ENCODE measurements around the gene PRDX3. TPM values are rescaled to one million over a fixed set of nuclear protein-coding genes. Genes with fewer than 3 reads are reported as not detected.
A peak's percentile ranks its signal among the peaks of the same experiment; 100 is the strongest.

Gene PRDX3
- total RNA-seq, 2 experiments from 2014 or later: 121 to 122 TPM

DNA sequence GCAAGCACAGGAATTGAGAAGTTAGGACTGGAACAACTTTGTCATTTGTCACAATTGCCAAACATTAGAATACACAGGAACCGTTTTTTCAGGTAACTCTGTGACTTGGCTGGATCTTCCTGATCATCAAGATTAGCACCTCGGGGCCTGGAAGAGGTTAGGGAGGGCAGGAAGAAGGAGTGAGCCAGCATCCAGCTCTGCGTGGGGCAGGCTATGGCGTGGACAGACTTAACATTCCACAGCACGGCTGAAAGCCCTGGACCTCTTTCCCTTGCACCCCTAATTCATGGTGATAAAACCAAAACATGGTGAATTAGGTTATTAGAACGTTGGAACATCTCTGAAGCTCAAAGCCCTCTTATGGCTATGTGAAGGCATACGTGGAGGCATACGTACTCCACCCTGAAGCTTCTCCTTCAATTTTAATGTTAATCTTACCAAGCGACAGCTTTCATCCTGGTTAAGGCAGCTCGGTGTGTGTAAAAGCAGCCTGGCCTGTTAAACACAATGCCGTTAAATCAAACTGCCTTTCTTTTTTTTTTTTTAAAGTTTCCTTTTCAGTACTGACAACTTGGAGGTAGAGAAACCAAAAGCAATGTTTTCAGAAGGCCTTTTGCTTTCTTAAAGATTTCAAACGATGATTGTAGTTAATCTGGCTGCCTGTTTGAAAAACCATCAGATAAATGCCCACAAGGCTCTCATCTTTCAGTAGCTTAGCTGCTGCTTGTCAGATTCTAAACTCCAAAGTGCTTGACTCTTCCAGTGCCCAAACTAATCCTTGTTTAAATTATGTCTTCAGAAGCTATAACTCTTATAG is 33.2 kb upstream of the PRDX3 start:
- Mint-ChIP-seq H3K4me3 (peak overlapping the region; percentile 69), H3K36me3 (ENCODE audit: low read depth) (peaks cover 17% of the 10 kb centered on the region), H3K27ac (peak overlapping the region; percentile 94), H3K4me1 (peaks cover 65% of the 10 kb centered on the region), H3K27me3 (no peaks in the 10 kb centered on the region), H3K9me3 (no peaks in the 10 kb centered on the region)
- POLR2A ChIA-PET: interaction anchor here (0.7 to 1.1 kb wide), 3 partner anchors 59 to 90 kb away, joined by 3 to 10 read pairs (median 3); no protein-coding TSS in a partner anchor
- CTCF ChIA-PET: interaction anchor here (0.7 to 1.9 kb wide), 6 partner anchors 13 to 207 kb away, joined by 3 to 10 read pairs (median 3); no protein-coding TSS in a partner anchor
- peak; percentile 44 for DNase-seq

DNA sequence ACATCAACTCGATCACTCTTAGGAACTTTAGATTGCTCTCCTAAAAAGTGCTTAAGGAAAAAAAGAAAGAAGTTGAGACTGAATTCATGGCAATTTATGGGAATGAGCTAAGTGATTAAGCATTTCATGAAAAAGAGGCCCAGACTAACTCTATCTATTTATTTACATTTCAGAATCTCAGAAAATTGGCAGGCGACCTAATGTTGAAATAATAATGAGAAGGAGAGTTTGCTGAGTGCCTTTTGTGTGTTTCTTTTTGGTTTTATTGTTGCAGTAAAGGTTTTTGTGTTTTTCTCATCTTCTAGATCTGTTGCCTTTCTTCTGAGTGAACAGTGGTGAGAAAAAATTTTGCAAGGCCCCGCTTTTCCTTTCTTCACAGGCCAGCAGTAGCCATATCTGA is 32.6 kb upstream of the PRDX3 start:
- ChIA-PET POLR2A (interaction anchor here (1.1 kb wide), 1 partner anchor 60 kb away, joined by 3 read pairs; no protein-coding TSS in a partner anchor), CTCF (interaction anchor here (0.8 to 2.3 kb wide), 5 partner anchors 12 to 207 kb away, joined by 3 to 10 read pairs (median 4); no protein-coding TSS in a partner anchor)
- H3K27me3 Mint-ChIP-seq: no peaks in the 10 kb centered on the region
- H3K4me1 Mint-ChIP-seq: peaks cover 70% of the 10 kb centered on the region
- H3K4me3 Mint-ChIP-seq: peak overlapping the region; percentile 69
- H3K9me3 Mint-ChIP-seq: no peaks in the 10 kb centered on the region
- peaks cover 17% of the 10 kb centered on the region for H3K36me3 Mint-ChIP-seq (ENCODE audit: low read depth)
- peak overlapping the region; percentile 94 for H3K27ac Mint-ChIP-seq
- DNase-seq: no peak

DNA sequence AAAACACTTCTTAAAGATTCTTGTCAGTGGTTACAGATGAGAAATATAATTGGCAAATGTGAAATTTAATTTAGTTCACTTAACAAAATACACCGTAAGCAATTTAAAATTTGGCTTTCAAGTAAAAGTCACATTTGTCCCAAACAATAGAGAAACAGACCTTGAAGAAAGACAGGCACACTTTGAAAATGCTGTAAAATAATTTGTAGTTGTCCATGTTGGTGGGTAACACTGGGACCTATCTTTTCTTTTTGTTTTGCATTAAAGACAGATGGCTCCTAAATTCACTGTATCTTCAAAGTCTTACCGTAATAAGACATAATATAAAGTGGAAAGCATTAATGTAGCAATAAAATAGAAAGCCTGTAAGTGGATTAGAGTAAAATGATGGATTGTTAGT is 32.0 kb upstream of the PRDX3 start:
- POLR2A ChIA-PET: no interaction called here
- CTCF ChIA-PET: interaction anchor here (0.6 to 2.3 kb wide), 9 partner anchors 12 to 362 kb away, joined by 3 to 9 read pairs (median 4); no protein-coding TSS in a partner anchor
- no peak for DNase-seq
- H3K9me3 Mint-ChIP-seq: no peaks in the 10 kb centered on the region
- H3K4me3 Mint-ChIP-seq: no peak overlapping the region
- H3K27ac Mint-ChIP-seq: peak overlapping the region; percentile 94
- H3K4me1 Mint-ChIP-seq: peaks cover 73% of the 10 kb centered on the region
- H3K36me3 Mint-ChIP-seq (ENCODE audit: low read depth): peaks cover 17% of the 10 kb centered on the region
- no peaks in the 10 kb centered on the region for H3K27me3 Mint-ChIP-seq

GRCh38 chr10:119209736-119210355 is 31.2 kb upstream of the PRDX3 start:
- peak overlapping the region; percentile 87 for H3K27ac Mint-ChIP-seq
- ChIA-PET POLR2A (interaction anchor here (0.6 to 0.7 kb wide), 3 partner anchors 124 to 519 kb away, joined by 3 read pairs; no protein-coding TSS in a partner anchor), CTCF (interaction anchor here (0.6 to 2.3 kb wide), 18 partner anchors 8 to 277 kb away, joined by 3 to 9 read pairs (median 4); no protein-coding TSS in a partner anchor)
- DNase-seq: no peak
- H3K36me3 Mint-ChIP-seq (ENCODE audit: low read depth): peaks cover 17% of the 10 kb centered on the region
- no peaks in the 10 kb centered on the region for H3K9me3 Mint-ChIP-seq
- H3K27me3 Mint-ChIP-seq: no peaks in the 10 kb centered on the region
- peaks cover 67% of the 10 kb centered on the region for H3K4me1 Mint-ChIP-seq
- peak overlapping the region; percentile 94 for H3K4me3 Mint-ChIP-seq

DNA sequence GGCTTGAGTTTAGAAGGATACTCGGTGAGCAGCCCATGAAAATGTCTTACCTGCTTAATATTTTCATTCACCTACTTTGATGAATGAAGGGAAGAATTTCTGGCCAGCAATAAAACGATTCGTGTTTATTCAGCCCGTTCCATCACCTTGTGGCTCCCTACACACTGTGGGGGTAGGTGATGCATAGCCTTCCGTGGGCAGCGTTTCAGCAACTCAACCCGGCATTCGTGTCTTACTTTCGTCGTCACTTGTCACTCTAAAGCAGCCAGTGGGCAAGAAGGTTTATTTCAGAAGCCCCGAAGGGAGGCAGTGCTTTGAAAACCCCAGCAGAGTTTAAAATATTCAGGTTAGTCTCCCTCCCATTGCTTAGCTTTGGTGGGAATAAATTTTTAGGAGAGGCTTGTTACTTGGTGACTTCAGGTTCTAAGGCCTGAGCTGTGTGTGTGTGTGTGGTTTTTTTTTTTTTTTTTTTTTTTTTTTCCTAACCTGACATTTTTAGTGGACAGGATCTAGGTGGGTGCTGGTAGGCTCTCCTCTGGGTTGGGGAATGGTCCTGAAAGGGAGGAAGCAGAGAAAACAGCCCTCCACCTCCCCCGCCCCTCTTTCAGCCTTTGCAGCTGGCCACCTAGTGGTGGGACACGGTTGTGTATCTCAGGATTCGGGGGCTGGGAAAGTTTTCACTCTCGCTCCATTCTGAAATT is 30.6 kb upstream of the PRDX3 start:
- H3K9me3 Mint-ChIP-seq: no peaks in the 10 kb centered on the region
- H3K4me3 Mint-ChIP-seq: peak overlapping the region; percentile 94
- H3K4me1 Mint-ChIP-seq: peaks cover 61% of the 10 kb centered on the region
- peak overlapping the region; percentile 87 for H3K27ac Mint-ChIP-seq
- DNase-seq: peak; percentile 56
- CTCF ChIA-PET: interaction anchor here (0.6 to 2.3 kb wide), 20 partner anchors 9 to 335 kb away, joined by 3 to 9 read pairs (median 3); no protein-coding TSS in a partner anchor
- POLR2A ChIA-PET: no interaction called here
- peaks cover 14% of the 10 kb centered on the region for H3K36me3 Mint-ChIP-seq (ENCODE audit: low read depth)
- H3K27me3 Mint-ChIP-seq: no peaks in the 10 kb centered on the region

- H3K4me3 Mint-ChIP-seq: peak overlapping the region; percentile 94
- no peaks in the 10 kb centered on the region for H3K27me3 Mint-ChIP-seq
- ChIA-PET POLR2A (no interaction called here), CTCF (interaction anchor here (0.6 to 0.8 kb wide), 2 partner anchors 70 to 106 kb away, joined by 3 read pairs; no protein-coding TSS in a partner anchor)
- no peak for DNase-seq
- H3K4me1 Mint-ChIP-seq: peaks cover 55% of the 10 kb centered on the region
- peak overlapping the region; percentile 87 for H3K27ac Mint-ChIP-seq
- H3K9me3 Mint-ChIP-seq: no peaks in the 10 kb centered on the region
- H3K36me3 Mint-ChIP-seq (ENCODE audit: low read depth): peaks cover 13% of the 10 kb centered on the region
Measured at GRCh38 chr10:119208553-119208940, 29.9 kb upstream of the PRDX3 start.

GRCh38 chr10:119207713-119208552 is 29.3 kb upstream of the PRDX3 start:
- H3K36me3 Mint-ChIP-seq (ENCODE audit: low read depth): peaks cover 10% of the 10 kb centered on the region
- POLR2A ChIA-PET: interaction anchor here (1.2 to 1.7 kb wide), 2 partner anchors 63 to 94 kb away, joined by 3 to 6 read pairs; no protein-coding TSS in a partner anchor
- peak overlapping the region; percentile 87 for H3K27ac Mint-ChIP-seq
- H3K27me3 Mint-ChIP-seq: no peaks in the 10 kb centered on the region
- peak; percentile 48 for DNase-seq
- peaks cover 51% of the 10 kb centered on the region for H3K4me1 Mint-ChIP-seq
- CTCF ChIA-PET: interaction anchor here (0.6 to 2.9 kb wide), 25 partner anchors 10 to 310 kb away, joined by 3 to 25 read pairs (median 4); no protein-coding TSS in a partner anchor
- H3K9me3 Mint-ChIP-seq: no peaks in the 10 kb centered on the region
- peak overlapping the region; percentile 94 for H3K4me3 Mint-ChIP-seq

DNA sequence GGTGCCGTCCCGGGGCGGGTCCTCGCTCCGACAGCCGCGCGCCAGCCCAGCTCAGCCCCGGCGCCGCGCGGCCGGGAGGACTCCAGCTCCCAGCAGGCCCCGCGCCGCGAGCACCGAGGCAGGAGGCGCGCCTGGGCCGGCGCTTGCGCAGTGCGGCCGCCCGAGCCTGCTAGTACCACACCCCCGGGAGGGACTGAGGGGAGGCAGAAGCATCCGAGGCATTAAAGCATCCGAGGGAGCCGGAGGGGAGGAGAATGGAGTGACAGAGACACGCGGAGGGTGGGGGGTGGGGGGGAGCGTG is 28.7 kb upstream of the PRDX3 start, which contains the start of gene GRK5:
TSS of gene GRK5 (plus strand) at position 206 of the 301 bp plus-strand sequence. CDS start 347 bp downstream, outside the sequence.
- ChIA-PET CTCF (interaction anchor here (0.7 to 2.9 kb wide), 39 partner anchors 8 to 440 kb away, joined by 3 to 25 read pairs (median 4); partner anchors contain the start of gene RGS10), POLR2A (interaction anchor here (0.6 to 1.7 kb wide), 4 partner anchors 63 to 394 kb away, joined by 3 to 6 read pairs (median 4); no protein-coding TSS in a partner anchor)
- Mint-ChIP-seq H3K4me1 (peaks cover 45% of the 10 kb centered on the region), H3K27me3 (no peaks in the 10 kb centered on the region), H3K9me3 (no peaks in the 10 kb centered on the region), H3K27ac (peak within 1 kb of the TSS; percentile 98), H3K4me3 (peak within 1 kb of the TSS; percentile 94), H3K36me3 (ENCODE audit: low read depth) (peaks cover 4% of the 10 kb centered on the region)
- DNase-seq: peak; percentile 96

DNA sequence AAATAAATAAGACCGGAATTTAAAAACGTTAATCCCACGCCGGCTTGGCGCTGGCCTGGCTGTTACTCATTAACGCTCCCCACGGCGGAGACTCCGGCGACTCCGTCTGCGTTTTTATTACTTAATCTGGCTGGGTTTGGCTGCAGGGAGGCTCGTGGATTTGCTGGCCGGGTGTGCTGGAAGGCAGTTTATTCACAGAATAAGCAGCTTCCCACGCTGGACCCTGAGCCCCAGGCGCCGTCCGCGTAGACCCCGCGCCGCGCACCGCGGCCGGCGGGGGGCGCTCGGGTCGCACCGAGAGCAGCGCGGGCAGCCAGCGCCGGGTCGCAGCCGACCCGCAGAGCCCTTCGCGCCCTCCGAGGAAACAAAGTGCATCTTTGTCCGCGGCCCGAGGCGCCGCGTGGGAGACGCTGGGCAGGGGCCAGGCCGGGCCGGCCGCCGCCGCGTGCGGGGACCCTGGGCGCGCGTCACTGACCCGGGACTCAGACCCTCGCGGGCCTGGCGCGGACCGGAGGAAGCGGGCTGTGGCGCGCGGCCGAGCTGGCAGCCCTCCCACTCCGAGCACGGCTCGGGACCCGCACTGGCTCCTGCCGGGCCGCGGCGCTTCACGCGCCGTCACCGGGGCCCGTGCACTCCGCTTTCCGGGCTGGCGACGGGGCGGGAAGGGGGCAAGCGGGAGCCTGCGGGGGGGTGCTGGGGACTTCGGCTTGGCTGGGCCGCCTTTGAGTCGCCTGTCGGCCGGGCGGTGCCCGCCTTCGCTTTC is 28.2 kb upstream of the PRDX3 start:
- DNase-seq: peak; percentile 66
- no peaks in the 10 kb centered on the region for H3K9me3 Mint-ChIP-seq
- POLR2A ChIA-PET: interaction anchor here (0.6 to 1.7 kb wide), 4 partner anchors 64 to 395 kb away, joined by 3 to 6 read pairs (median 4); no protein-coding TSS in a partner anchor
- peaks cover 39% of the 10 kb centered on the region for H3K4me1 Mint-ChIP-seq
- H3K27ac Mint-ChIP-seq: peak overlapping the region; percentile 98
- H3K36me3 Mint-ChIP-seq (ENCODE audit: low read depth): peaks cover 2% of the 10 kb centered on the region
- peak overlapping the region; percentile 89 for H3K4me3 Mint-ChIP-seq
- no peaks in the 10 kb centered on the region for H3K27me3 Mint-ChIP-seq
- CTCF ChIA-PET: interaction anchor here (0.6 to 2.9 kb wide), 55 partner anchors 9 to 441 kb away, joined by 3 to 25 read pairs (median 4); partner anchors contain the start of gene RGS10

- Mint-ChIP-seq H3K4me1 (peaks cover 32% of the 10 kb centered on the region), H3K36me3 (ENCODE audit: low read depth) (no peaks in the 10 kb centered on the region), H3K27ac (peak overlapping the region; percentile 98), H3K27me3 (no peaks in the 10 kb centered on the region), H3K9me3 (no peaks in the 10 kb centered on the region), H3K4me3 (peak overlapping the region; percentile 89)
- ChIA-PET CTCF (interaction anchor here (0.6 to 2.9 kb wide), 42 partner anchors 8 to 441 kb away, joined by 3 to 25 read pairs (median 4); partner anchors contain the start of gene RGS10), POLR2A (no interaction called here)
- peak; percentile 53 for DNase-seq
Measured at GRCh38 chr10:119205894-119206602, 27.4 kb upstream of the PRDX3 start.
